Activated naive CD8-positive, alpha-beta T cell treated with anti-CD3 and anti-CD28 coated beads, Interleukin-2, amount 50 U/mL, for 24 hours (primary cell): ENCODE data around the gene LZTR1.
"Not testable (repeated sequence)": the region's sequence is repeated elsewhere in the genome, so short reads cannot be mapped to it uniquely, and the experiment has no call there.

Source experiments
- ATAC-seq: fragments of 150-1000 bp; cut with Tn5 transposase; one replicate; pipeline ENCODE4 v1.10.0; 2021
- DNase-seq: peaks from one replicate; pipeline ENCODE4 v3.0.0; 2021
- H3K27ac Mint-ChIP-seq: one replicate; pipeline ENCODE4 v1.8.0; 2021; ENCODE audit warnings: mild to moderate bottlenecking, mixed read lengths
- H3K27me3 Mint-ChIP-seq: one replicate; pipeline ENCODE4 v1.8.0; 2021; ENCODE audit warnings: mixed read lengths
- H3K36me3 Mint-ChIP-seq: one replicate; pipeline ENCODE4 v1.8.0; 2021; ENCODE audit warnings: low read depth, mixed read lengths
- H3K4me1 Mint-ChIP-seq: one replicate; pipeline ENCODE4 v1.8.0; 2021; ENCODE audit warnings: mixed read lengths
- H3K4me3 Mint-ChIP-seq: one replicate; pipeline ENCODE4 v1.8.0; 2021; ENCODE audit warnings: mild to moderate bottlenecking, moderate library complexity, mixed read lengths
- H3K9me3 Mint-ChIP-seq: one replicate; pipeline ENCODE4 v1.8.0; 2021; ENCODE audit warnings: mixed read lengths

Gene LZTR1

DNA sequence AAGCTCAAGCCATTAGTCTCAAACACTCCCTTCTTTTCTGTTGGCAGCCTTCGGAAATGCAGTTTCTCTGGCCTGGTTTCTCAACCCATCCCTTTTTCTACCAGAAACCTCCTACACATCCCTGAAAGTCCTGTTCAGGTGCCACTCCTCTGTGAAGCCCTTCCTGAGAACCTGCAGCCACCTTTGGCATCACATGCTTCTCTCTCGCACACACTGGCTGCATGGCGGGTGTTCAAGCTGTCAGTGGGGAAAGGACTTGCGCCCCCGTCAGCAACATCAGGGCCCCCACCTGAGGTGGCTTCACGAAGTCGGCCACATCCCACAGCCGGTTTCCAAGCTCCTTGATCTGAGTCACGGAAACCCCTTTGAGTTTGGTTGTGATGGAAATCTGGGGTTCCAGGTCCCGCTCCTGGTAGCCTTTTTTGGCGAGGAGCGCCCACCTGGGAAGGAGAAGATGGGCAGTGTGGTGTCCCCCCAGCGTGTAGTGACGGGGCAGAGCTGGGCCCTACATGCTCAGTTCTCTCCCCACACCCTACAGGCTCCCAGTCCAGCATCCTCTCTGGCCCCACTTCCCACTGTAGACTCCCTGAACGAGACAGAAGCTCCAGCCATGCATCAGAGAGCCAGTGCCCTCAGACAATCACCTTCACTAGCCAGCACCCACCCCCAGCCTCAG is 61.9 kb downstream of the LZTR1 start:
- no peak overlapping the region for H3K27ac Mint-ChIP-seq
- H3K4me3 Mint-ChIP-seq = no peak overlapping the region
- peaks cover 24% of the 10 kb centered on the region for H3K27me3 Mint-ChIP-seq
- no peaks in the 10 kb centered on the region for H3K9me3 Mint-ChIP-seq
- ATAC-seq = no peak
- H3K4me1 Mint-ChIP-seq = peaks cover 26% of the 10 kb centered on the region
- DNase-seq = no peak
- no peaks in the 10 kb centered on the region for H3K36me3 Mint-ChIP-seq

DNA sequence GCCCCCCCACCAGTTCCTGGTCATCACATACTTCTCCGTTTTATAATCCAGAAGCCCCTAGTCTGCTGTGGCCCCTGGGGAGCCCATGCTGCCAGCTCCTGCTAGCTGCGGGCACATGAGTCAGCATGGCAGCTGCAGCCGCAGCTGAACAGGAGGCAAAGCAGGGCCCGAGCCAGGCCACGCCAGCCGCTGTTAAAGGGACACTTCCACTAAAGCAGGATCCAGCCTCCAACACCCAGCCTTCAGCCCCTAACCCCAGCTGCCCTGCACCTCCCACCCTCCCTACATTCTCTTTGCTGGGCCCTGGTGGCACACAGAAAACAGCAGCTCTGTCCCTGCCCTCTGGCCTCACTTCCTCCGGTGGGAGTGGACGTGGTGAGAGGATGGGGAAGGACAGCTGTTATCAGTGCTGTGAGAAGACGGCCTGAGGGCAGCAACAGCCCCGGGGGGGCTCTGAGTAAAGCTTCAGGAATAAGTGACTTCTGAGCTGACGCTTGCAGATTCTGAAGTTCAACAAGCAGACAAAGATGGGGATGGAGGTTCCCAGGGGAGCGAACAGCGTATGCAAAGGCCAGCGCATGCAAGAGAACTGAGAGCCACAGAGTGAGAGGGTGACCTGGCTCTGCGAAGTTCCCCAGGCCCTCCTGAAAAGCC is 63.0 kb downstream of the LZTR1 start:
- H3K4me3 Mint-ChIP-seq = peak overlapping the region; percentile 66
- DNase-seq = no peak
- peak; percentile 31 for ATAC-seq
- peaks cover 26% of the 10 kb centered on the region for H3K4me1 Mint-ChIP-seq
- peaks cover 23% of the 10 kb centered on the region for H3K27me3 Mint-ChIP-seq
- H3K27ac Mint-ChIP-seq = no peak overlapping the region
- no peaks in the 10 kb centered on the region for H3K9me3 Mint-ChIP-seq
- H3K36me3 Mint-ChIP-seq = no peaks in the 10 kb centered on the region

DNA sequence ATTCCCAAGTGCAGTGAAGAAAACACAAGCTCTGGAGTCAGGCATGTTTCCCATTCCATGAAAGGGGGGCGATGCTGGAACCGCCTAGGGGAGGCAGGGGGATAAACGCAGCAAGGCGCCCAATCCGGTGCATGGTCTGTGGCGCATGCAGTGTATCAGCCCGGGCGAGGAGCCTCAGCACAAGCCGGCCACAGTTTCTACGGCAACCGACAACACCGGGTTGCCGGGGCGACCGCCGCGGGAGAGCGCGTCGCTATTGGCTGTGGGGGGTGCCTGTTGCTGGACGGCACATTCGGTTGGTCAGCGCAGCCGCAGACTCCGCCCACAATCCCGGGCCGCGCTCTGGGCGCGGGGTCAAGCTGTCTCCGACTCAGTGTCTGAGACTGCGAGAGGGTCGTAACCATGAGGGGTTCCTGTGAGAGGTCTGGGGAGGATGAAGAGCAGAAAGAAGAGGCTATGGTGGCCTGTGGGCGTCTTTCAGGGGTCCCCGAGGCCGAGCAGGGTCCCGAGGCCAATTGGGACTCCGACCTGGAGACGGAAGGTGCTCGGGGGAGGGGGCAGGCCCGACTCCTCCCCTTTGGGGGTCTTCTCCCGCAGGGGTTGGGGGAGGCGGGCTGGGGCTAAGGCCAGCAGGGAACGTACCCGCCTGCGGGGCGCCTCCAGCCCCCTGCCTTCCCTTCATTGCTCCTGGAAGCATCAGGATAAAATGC is 63.6 kb downstream of the LZTR1 start, which contains the start of gene LRRC74B:
LRRC74B (plus strand) TSS at position 362 of the 710 bp plus-strand sequence; CDS start at position 403, 41 bp downstream.
- peak within 1 kb of the TSS; percentile 77 for H3K27ac Mint-ChIP-seq
- DNase-seq = peak; percentile 83
- no peaks in the 10 kb centered on the region for H3K9me3 Mint-ChIP-seq
- no peaks in the 10 kb centered on the region for H3K36me3 Mint-ChIP-seq
- H3K4me3 Mint-ChIP-seq = peak within 1 kb of the TSS; percentile 66
- peaks cover 23% of the 10 kb centered on the region for H3K27me3 Mint-ChIP-seq
- ATAC-seq = peak; percentile 92
- peaks cover 26% of the 10 kb centered on the region for H3K4me1 Mint-ChIP-seq

- H3K4me1 Mint-ChIP-seq = peaks cover 27% of the 10 kb centered on the region
- ATAC-seq = no peak
- H3K9me3 Mint-ChIP-seq = no peaks in the 10 kb centered on the region
- no peaks in the 10 kb centered on the region for H3K36me3 Mint-ChIP-seq
- DNase-seq = no peak
- no peak overlapping the region for H3K27ac Mint-ChIP-seq
- peaks cover 23% of the 10 kb centered on the region for H3K27me3 Mint-ChIP-seq
- no peak overlapping the region for H3K4me3 Mint-ChIP-seq
These were observed 65.1 kb downstream of the LZTR1 start for GRCh38 chr22:21047035-21047661.

DNA sequence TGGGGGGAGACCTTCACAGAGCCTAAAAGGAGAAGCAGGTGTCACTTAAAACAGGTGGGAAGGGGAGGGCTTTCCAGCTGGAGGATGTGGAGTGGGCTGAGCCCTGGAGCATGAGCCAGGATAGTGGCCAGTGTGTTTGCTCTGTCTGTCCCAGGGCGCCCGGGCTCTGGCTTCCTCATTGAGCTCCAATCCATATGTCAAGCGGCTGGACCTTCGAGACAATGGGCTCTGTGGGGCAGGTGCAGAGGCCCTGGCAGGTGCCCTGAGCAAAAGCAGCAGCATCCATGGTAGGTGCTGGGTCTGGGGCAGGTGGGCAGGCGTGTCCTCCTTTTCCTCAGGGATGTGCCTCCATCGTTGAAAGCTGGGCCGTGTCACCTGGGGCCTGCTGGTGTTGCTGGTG is 65.6 kb downstream of the LZTR1 start:
- H3K27ac Mint-ChIP-seq = no peak overlapping the region
- ATAC-seq (no peak), DNase-seq (no peak)
- no peaks in the 10 kb centered on the region for H3K36me3 Mint-ChIP-seq
- no peaks in the 10 kb centered on the region for H3K9me3 Mint-ChIP-seq
- peaks cover 23% of the 10 kb centered on the region for H3K27me3 Mint-ChIP-seq
- peaks cover 27% of the 10 kb centered on the region for H3K4me1 Mint-ChIP-seq
- no peak overlapping the region for H3K4me3 Mint-ChIP-seq

- ATAC-seq, H3K9me3 Mint-ChIP-seq, H3K4me3 Mint-ChIP-seq, H3K27ac Mint-ChIP-seq, DNase-seq, H3K36me3 Mint-ChIP-seq: not testable (repeated sequence)
- Mint-ChIP-seq H3K27me3 (peaks cover 16% of the 10 kb centered on the region), H3K4me1 (peaks cover 21% of the 10 kb centered on the region)
These were observed 66.4 kb downstream of the LZTR1 start for GRCh38 chr22:21048448-21048847.
